ENCODE results near the gene PDE4D. TPM values are rescaled to one million over a fixed set of nuclear protein-coding genes. Genes with fewer than 3 reads are reported as not detected.

PDE4D gene
- total and polyA plus RNA-seq, 3 experiments from 2014 or later = 5.6 to 18.3 (median 17.7) TPM

- H3K4me3 ChIP-seq (ENCODE audit: low read length) = no peak overlapping the region
- Mint-ChIP-seq H3K36me3 (no peaks in the 10 kb centered on the region), H3K4me1 (no peaks in the 10 kb centered on the region), H3K9me3 (no peaks in the 10 kb centered on the region), H3K4me3 (no peak overlapping the region), H3K27ac (peak overlapping the region in 1 of 8 donors; percentile 52), H3K27me3 (peaks cover 0 to 10% of the 10 kb centered on the region in 2 donors)
- POLR2A ChIA-PET = interaction anchor here (0.6 to 0.7 kb wide), 2 partner anchors 202 to 211 kb away, joined by 3 to 8 read pairs; no protein-coding TSS in a partner anchor
- no peaks in the 10 kb centered on the region for H3K36me3 ChIP-seq (ENCODE audit: insufficient read depth, low read length)
- no peaks in the 10 kb centered on the region for H3K27me3 ChIP-seq (ENCODE audit: insufficient read depth, low read length, poor library complexity, severe bottlenecking)
- H3K27ac ChIP-seq (ENCODE audit: low read depth, low read length) = no peak overlapping the region
- no peak for DNase-seq
- H3K4me1 ChIP-seq (ENCODE audit: insufficient read depth, low read length) = no peaks in the 10 kb centered on the region
- H3K9me3 ChIP-seq (ENCODE audit: low read length) = no peaks in the 10 kb centered on the region
- CTCF ChIA-PET = no interaction called here
Observed at GRCh38 chr5:59079622-59080620, 813.6 kb downstream of the PDE4D start.

GRCh38 chr5:59071755-59072549 is 821.6 kb downstream of the PDE4D start:
- Mint-ChIP-seq H3K27me3 (peaks cover 0 to 7% of the 10 kb centered on the region in 2 donors), H3K9me3 (no peaks in the 10 kb centered on the region), H3K36me3 (peaks cover 0 to 3% (median 0%) of the 10 kb centered on the region in 3 donors), H3K27ac (peak overlapping the region in 1 of 8 donors; percentile 36), H3K4me1 (no peaks in the 10 kb centered on the region), H3K4me3 (no peak overlapping the region)
- Histone ChIP-seq H3K27ac (ENCODE audit: low read depth, low read length) (no peak overlapping the region), H3K27me3 (ENCODE audit: insufficient read depth, low read length, poor library complexity, severe bottlenecking) (no peaks in the 10 kb centered on the region), H3K4me1 (ENCODE audit: insufficient read depth, low read length) (no peaks in the 10 kb centered on the region), H3K4me3 (ENCODE audit: low read length) (no peak overlapping the region), H3K36me3 (ENCODE audit: insufficient read depth, low read length) (no peaks in the 10 kb centered on the region), H3K9me3 (ENCODE audit: low read length) (no peaks in the 10 kb centered on the region)
- ChIA-PET POLR2A (no interaction called here), CTCF (interaction anchor here (0.8 kb wide), 1 partner anchor 38 kb away, joined by 4 read pairs; no protein-coding TSS in a partner anchor)
- no peak for DNase-seq

GRCh38 chr5:59069438-59070079 is 824.0 kb downstream of the PDE4D start:
- Histone ChIP-seq H3K9me3 (ENCODE audit: low read length) (no peaks in the 10 kb centered on the region), H3K36me3 (ENCODE audit: insufficient read depth, low read length) (no peaks in the 10 kb centered on the region), H3K4me3 (ENCODE audit: low read length) (no peak overlapping the region), H3K4me1 (ENCODE audit: insufficient read depth, low read length) (no peaks in the 10 kb centered on the region), H3K27me3 (ENCODE audit: insufficient read depth, low read length, poor library complexity, severe bottlenecking) (no peaks in the 10 kb centered on the region), H3K27ac (ENCODE audit: low read depth, low read length) (no peak overlapping the region)
- Mint-ChIP-seq H3K4me1 (no peaks in the 10 kb centered on the region), H3K4me3 (no peak overlapping the region), H3K27ac (no peak overlapping the region), H3K36me3 (peaks cover 0 to 3% (median 0%) of the 10 kb centered on the region in 3 donors), H3K9me3 (peaks cover 0 to 2% (median 0%) of the 10 kb centered on the region in 5 donors), H3K27me3 (peaks cover 0 to 3% of the 10 kb centered on the region in 2 donors)
- ChIA-PET POLR2A (no interaction called here), CTCF (no interaction called here)
- DNase-seq = no peak

GRCh38 chr5:59067956-59068656 is 825.4 kb downstream of the PDE4D start:
- CTCF ChIA-PET = no interaction called here
- DNase-seq = no peak

GRCh38 chr5:59066367-59067163 is 827.0 kb downstream of the PDE4D start:
- Mint-ChIP-seq H3K27ac (peak overlapping the region in 1 of 8 donors; percentile 26), H3K36me3 (peaks cover 0 to 3% (median 0%) of the 10 kb centered on the region in 3 donors), H3K4me1 (no peaks in the 10 kb centered on the region), H3K27me3 (peaks cover 1 to 4% of the 10 kb centered on the region in 2 donors), H3K9me3 (peaks cover 0 to 2% (median 0%) of the 10 kb centered on the region in 5 donors), H3K4me3 (no peak overlapping the region)
- ChIA-PET CTCF (no interaction called here), POLR2A (no interaction called here)
- Histone ChIP-seq H3K27ac (ENCODE audit: low read depth, low read length) (no peak overlapping the region), H3K36me3 (ENCODE audit: insufficient read depth, low read length) (no peaks in the 10 kb centered on the region), H3K9me3 (ENCODE audit: low read length) (no peaks in the 10 kb centered on the region), H3K27me3 (ENCODE audit: insufficient read depth, low read length, poor library complexity, severe bottlenecking) (no peaks in the 10 kb centered on the region), H3K4me1 (ENCODE audit: insufficient read depth, low read length) (no peaks in the 10 kb centered on the region), H3K4me3 (ENCODE audit: low read length) (no peak overlapping the region)
- DNase-seq = no peak

More at GRCh38 chr5:59067956-59068656, 825.4 kb downstream of the PDE4D start:
- no peaks in the 10 kb centered on the region for H3K27me3 ChIP-seq (ENCODE audit: insufficient read depth, low read length, poor library complexity, severe bottlenecking)
- Mint-ChIP-seq H3K27ac (peak overlapping the region in 1 of 8 donors; percentile 44), H3K36me3 (peaks cover 0 to 3% (median 0%) of the 10 kb centered on the region in 3 donors), H3K27me3 (peaks cover 1 to 3% of the 10 kb centered on the region in 2 donors), H3K4me3 (no peak overlapping the region), H3K9me3 (peaks cover 0 to 2% (median 0%) of the 10 kb centered on the region in 5 donors), H3K4me1 (no peaks in the 10 kb centered on the region)
- H3K9me3 ChIP-seq (ENCODE audit: low read length) = no peaks in the 10 kb centered on the region
- POLR2A ChIA-PET = no interaction called here
- no peaks in the 10 kb centered on the region for H3K4me1 ChIP-seq (ENCODE audit: insufficient read depth, low read length)
- H3K27ac ChIP-seq (ENCODE audit: low read depth, low read length) = no peak overlapping the region
- H3K4me3 ChIP-seq (ENCODE audit: low read length) = no peak overlapping the region
- no peaks in the 10 kb centered on the region for H3K36me3 ChIP-seq (ENCODE audit: insufficient read depth, low read length)

- H3K36me3 ChIP-seq (ENCODE audit: insufficient read depth, low read length) = no peaks in the 10 kb centered on the region
- Mint-ChIP-seq H3K27ac (no peak overlapping the region), H3K4me3 (no peak overlapping the region), H3K4me1 (no peaks in the 10 kb centered on the region), H3K27me3 (peaks cover 1 to 8% of the 10 kb centered on the region in 2 donors), H3K9me3 (peaks cover 0 to 2% (median 0%) of the 10 kb centered on the region in 5 donors), H3K36me3 (no peaks in the 10 kb centered on the region)
- H3K4me3 ChIP-seq (ENCODE audit: low read length) = no peak overlapping the region
- no peaks in the 10 kb centered on the region for H3K27me3 ChIP-seq (ENCODE audit: insufficient read depth, low read length, poor library complexity, severe bottlenecking)
- ChIA-PET CTCF (no interaction called here), POLR2A (no interaction called here)
- no peaks in the 10 kb centered on the region for H3K9me3 ChIP-seq (ENCODE audit: low read length)
- H3K4me1 ChIP-seq (ENCODE audit: insufficient read depth, low read length) = no peaks in the 10 kb centered on the region
- DNase-seq = no peak
- no peak overlapping the region for H3K27ac ChIP-seq (ENCODE audit: low read depth, low read length)
Observed at GRCh38 chr5:59065554-59065953, 828.0 kb downstream of the PDE4D start.

- H3K9me3 ChIP-seq (ENCODE audit: low read length) = no peaks in the 10 kb centered on the region
- Mint-ChIP-seq H3K27me3 (peaks cover 1 to 14% of the 10 kb centered on the region in 2 donors), H3K27ac (no peak overlapping the region), H3K4me1 (no peaks in the 10 kb centered on the region), H3K36me3 (no peaks in the 10 kb centered on the region), H3K9me3 (peaks cover 0 to 2% (median 0%) of the 10 kb centered on the region in 5 donors), H3K4me3 (no peak overlapping the region)
- H3K4me1 ChIP-seq (ENCODE audit: insufficient read depth, low read length) = no peaks in the 10 kb centered on the region
- CTCF ChIA-PET = no interaction called here
- POLR2A ChIA-PET = interaction anchor here (0.5 kb wide), 1 partner anchor 8 kb away, joined by 3 read pairs; no protein-coding TSS in a partner anchor
- H3K27ac ChIP-seq (ENCODE audit: low read depth, low read length) = no peak overlapping the region
- no peaks in the 10 kb centered on the region for H3K36me3 ChIP-seq (ENCODE audit: insufficient read depth, low read length)
- H3K4me3 ChIP-seq (ENCODE audit: low read length) = no peak overlapping the region
- DNase-seq = no peak
- no peaks in the 10 kb centered on the region for H3K27me3 ChIP-seq (ENCODE audit: insufficient read depth, low read length, poor library complexity, severe bottlenecking)
Observed at GRCh38 chr5:59064293-59064692, 829.2 kb downstream of the PDE4D start.
